H1 (cell line): ENCODE data around the gene C3orf20. TPM values are rescaled to one million over a fixed set of nuclear protein-coding genes. Genes with fewer than 3 reads are reported as not detected.

Source experiments
- CTCF ChIA-PET: fragments of 300-600 bp; sonication (Branson Sonifier 250); formaldehyde crosslinking; loops from one replicate; lab custom pipeline; 2021; ENCODE audit not compliant: partially characterized antibody; lab: Charles Lee
- POLR2A ChIA-PET: fragments of 300-600 bp; sonication (Branson Sonifier 250); formaldehyde crosslinking; loops from one replicate; lab custom pipeline; 2021; ENCODE audit warnings: inconsistent platforms; ENCODE audit not compliant: partially characterized antibody; lab: Charles Lee
- DNase-seq, 2 experiments: peaks; one replicate each; pipeline versions ENCODE4 v3.0.0 to v3.0.0-alpha.2; 2010 to 2022; ENCODE audit warnings: low spot score in 2 of 2, low read depth in 1 of 2, mixed read lengths in 1 of 2
- FAIRE-seq: peaks from 2 replicates; lab custom pipeline; 2011; peaks lifted over from hg19 to GRCh38; lab: Jason Lieb, UNC
- H2AFZ ChIP-seq: 2 replicates; pipeline ENCODE4 v1.8.1; 2012; ENCODE audit warnings: low read length, inconsistent platforms
- H2AK5ac ChIP-seq: 2 replicates; pipeline ENCODE4 v1.6.1; 2013; ENCODE audit warnings: low read depth, low read length
- H2BK120ac ChIP-seq: replicated peaks from 2 replicates; pipeline ENCODE3; 2013; ENCODE audit warnings: low read depth, low read length, inconsistent platforms
- H2BK12ac ChIP-seq: 2 replicates; pipeline ENCODE4 v1.6.1; 2013; ENCODE audit warnings: low read depth, low read length
- H2BK15ac ChIP-seq: 2 replicates; pipeline ENCODE4 v1.6.1; 2013; ENCODE audit warnings: low read length
- H2BK20ac ChIP-seq: 2 replicates; pipeline ENCODE4 v1.6.1; 2013; ENCODE audit warnings: low read length
- H2BK5ac ChIP-seq: 2 replicates; pipeline ENCODE4 v1.6.1; 2013; ENCODE audit warnings: low read depth, low read length
- H3K14ac ChIP-seq: 2 replicates; pipeline ENCODE4 v1.6.1; 2013; ENCODE audit warnings: inconsistent platforms; ENCODE audit not compliant: insufficient read length
- H3K18ac ChIP-seq: 2 replicates; pipeline ENCODE4 v1.6.1; 2013; ENCODE audit warnings: low read length; ENCODE audit errors: extremely low read depth
- H3K23ac ChIP-seq: 2 replicates; pipeline ENCODE4 v1.6.1; 2013; ENCODE audit warnings: inconsistent platforms; ENCODE audit not compliant: insufficient read length
- H3K23me2 ChIP-seq: 2 replicates; pipeline ENCODE4 v1.6.1; 2013; ENCODE audit warnings: low read depth, low read length
- H3K27ac ChIP-seq: 2 replicates; pipeline ENCODE4 v1.6.1; 2011; ENCODE audit warnings: low read depth, low read length, inconsistent platforms
- H3K27me3 ChIP-seq, 4 experiments: replicated peaks in 1 of 4; 1 replicate in 1 of 4; 2 replicates in 3 of 4; pipeline versions ENCODE4 v1.6.1 to v1.8.1; 2011 to 2013; ENCODE audit warnings: low read length in 3 of 4, mild to moderate bottlenecking in 3 of 4, inconsistent platforms in 2 of 4, mixed read lengths in 2 of 4, moderate library complexity in 1 of 4; ENCODE audit not compliant: control insufficient read depth in 3 of 4, insufficient read depth in 3 of 4; ENCODE audit errors: extremely low read depth in 1 of 4
- H3K36me3 ChIP-seq, 4 experiments: 2 replicates each; pipeline versions ENCODE4 v1.6.1 to v1.8.1; 2011 to 2013; ENCODE audit warnings: mild to moderate bottlenecking in 4 of 4, low read length in 3 of 4, moderate library complexity in 2 of 4, control low read depth in 1 of 4, inconsistent platforms in 1 of 4; ENCODE audit not compliant: insufficient read depth in 4 of 4, control insufficient read depth in 2 of 4
- H3K4ac ChIP-seq: replicated peaks from 2 replicates; pipeline ENCODE3; 2013; ENCODE audit warnings: low read length, low read depth, mixed read lengths, inconsistent platforms; ENCODE audit not compliant: insufficient read length
- H3K4me1 ChIP-seq, 4 experiments: replicated peaks in 1 of 4; 1 replicate in 1 of 4; 2 replicates in 3 of 4; pipeline versions ENCODE4 v1.6.1 to v1.8.1; 2011 to 2013; ENCODE audit warnings: low read length in 3 of 4, inconsistent platforms in 2 of 4, mixed read lengths in 1 of 4; ENCODE audit not compliant: insufficient read depth in 4 of 4, control insufficient read depth in 3 of 4
- H3K4me2 ChIP-seq, 2 experiments: 2 replicates each; pipeline versions ENCODE4 v1.6.1 to v1.8.1; 2011 to 2013; ENCODE audit warnings: low read depth in 2 of 2, low read length in 2 of 2, control low read depth in 1 of 2, inconsistent platforms in 1 of 2, mild to moderate bottlenecking in 1 of 2; ENCODE audit not compliant: insufficient read depth in 1 of 2
- H3K4me3 ChIP-seq, 4 experiments: fragments of 200-600, 300-600 bp in 1 of 4; sonication (generic), shearing (Covaris generic), sonication (Bioruptor Twin) in 1 of 4; 2 replicates each; pipeline versions ENCODE4 v1.5.1 to v1.8.1; 2011 to 2016; ENCODE audit warnings: low read length in 4 of 4, low read depth in 3 of 4, control low read depth in 2 of 4, inconsistent platforms in 2 of 4, mild to moderate bottlenecking in 2 of 4, mixed read lengths in 1 of 4, moderate library complexity in 1 of 4; ENCODE audit not compliant: insufficient read depth in 2 of 4; ENCODE audit errors: extremely low read depth in 1 of 4
- H3K56ac ChIP-seq: replicated peaks from 2 replicates; pipeline ENCODE3; 2013; ENCODE audit warnings: low read depth, mild to moderate bottlenecking, mixed read lengths, low read length, inconsistent platforms; ENCODE audit not compliant: insufficient read length
- H3K79me1 ChIP-seq: 2 replicates; pipeline ENCODE4 v1.6.1; 2013; ENCODE audit warnings: low read depth, low read length, control low read depth
- H3K79me2 ChIP-seq, 2 experiments: 2 replicates each; pipeline versions ENCODE4 v1.6.1 to v1.8.1; 2012 to 2013; ENCODE audit warnings: low read length in 2 of 2, mild to moderate bottlenecking in 2 of 2, inconsistent platforms in 1 of 2; ENCODE audit not compliant: insufficient read depth in 2 of 2, control insufficient read depth in 1 of 2
- H3K9ac ChIP-seq, 4 experiments: replicated peaks in 1 of 4; 1 replicate in 1 of 4; 2 replicates in 3 of 4; pipeline versions ENCODE4 v1.6.1 to v1.8.1; 2011 to 2013; ENCODE audit warnings: low read depth in 3 of 4, low read length in 3 of 4, control low read depth in 2 of 4, mild to moderate bottlenecking in 2 of 4, moderate library complexity in 2 of 4, inconsistent platforms in 1 of 4; ENCODE audit errors: extremely low read depth in 1 of 4
- H3K9me3 ChIP-seq, 2 experiments: 2 replicates each; pipeline versions ENCODE4 v1.6.1 to v1.8.1; 2012 to 2013; ENCODE audit warnings: mild to moderate bottlenecking in 2 of 2, moderate library complexity in 2 of 2, control low read depth in 1 of 2, inconsistent platforms in 1 of 2, low read depth in 1 of 2, low read length in 1 of 2, mixed read lengths in 1 of 2; ENCODE audit not compliant: insufficient read depth in 2 of 2
- H4K20me1 ChIP-seq, 2 experiments: replicated peaks in 1 of 2; 2 replicates each; pipeline versions ENCODE3 to v1.8.1; 2011 to 2013; ENCODE audit warnings: inconsistent platforms in 2 of 2, low read length in 2 of 2, mild to moderate bottlenecking in 1 of 2; ENCODE audit not compliant: insufficient read depth in 2 of 2, control insufficient read depth in 1 of 2
- H4K5ac ChIP-seq: 2 replicates; pipeline ENCODE4 v1.6.1; 2013; ENCODE audit warnings: low read length, low read depth, mixed read lengths, inconsistent platforms; ENCODE audit not compliant: insufficient read length
- H4K8ac ChIP-seq: 2 replicates; pipeline ENCODE4 v1.8.0; 2013; ENCODE audit warnings: mild to moderate bottlenecking, moderate library complexity, low read length, inconsistent platforms; ENCODE audit not compliant: insufficient read depth; ENCODE audit errors: extremely low read depth
- H4K91ac ChIP-seq: replicated peaks from 2 replicates; pipeline ENCODE3; 2013; ENCODE audit warnings: low read length, mixed read lengths, inconsistent platforms; ENCODE audit not compliant: insufficient read length
- BACH1 ChIP-seq: IDR thresholded peaks from 2 replicates; pipeline ENCODE4 v1.6.1; 2012; ENCODE audit warnings: low read length, improper control_type of control experiment
- CHD1 ChIP-seq: IDR thresholded peaks from 2 replicates; pipeline ENCODE4 v1.6.1; 2012; ENCODE audit warnings: low read depth, low read length, improper control_type of control experiment
- HDAC2 ChIP-seq, 2 experiments: fragments of 300-600 bp in 1 of 2; sonication (generic) in 1 of 2; IDR thresholded peaks; 2 replicates each; pipeline ENCODE4 v1.6.1; 2011 to 2012; ENCODE audit warnings: low read depth in 2 of 2, low read length in 2 of 2, mild to moderate bottlenecking in 2 of 2, moderate library complexity in 2 of 2, borderline replicate concordance in 1 of 2, inconsistent platforms in 1 of 2
- JUN ChIP-seq: IDR thresholded peaks from 2 replicates; pipeline ENCODE4 v1.6.1; 2011; ENCODE audit warnings: low read depth, mild to moderate bottlenecking, improper control_type of control experiment, low read length
- JUND ChIP-seq: IDR thresholded peaks from 2 replicates; pipeline ENCODE4 v1.6.1; 2011; ENCODE audit warnings: mild to moderate bottlenecking, improper control_type of control experiment, low read length
- POLR2AphosphoS5 ChIP-seq: IDR thresholded peaks from 2 replicates; pipeline ENCODE4 v1.6.1; 2011; ENCODE audit warnings: low read depth, low read length
- TEAD4 ChIP-seq: IDR thresholded peaks from 2 replicates; pipeline ENCODE4 v1.6.1; 2012; ENCODE audit warnings: low read depth, low read length, inconsistent platforms, mixed read lengths
- ZNF274 ChIP-seq: IDR thresholded peaks from 2 replicates; pipeline ENCODE4 v1.7.0; 2012; ENCODE audit warnings: low read length, borderline replicate concordance; ENCODE audit errors: extremely low read depth
- WGBS, 2 experiments: shearing (Covaris generic) in 1 of 2; methylation state at CpG; one replicate each; pipeline versions ENCODE4 v1.1.6 to v1.1.7; 2013 to 2015; ENCODE audit warnings: low lambda C conversion rate in 2 of 2, mixed read lengths in 2 of 2, inconsistent platforms in 1 of 2, low coverage in 1 of 2, missing lambda C conversion rate in 1 of 2; ENCODE audit not compliant: insufficient replicate concordance in 2 of 2, insufficient coverage in 1 of 2, insufficient read length in 1 of 2; ENCODE audit errors: extremely low coverage in 1 of 2, missing lambda C conversion rate in 1 of 2; 5-methylcytosine and 5-hydroxymethylcytosine counted together
- polyA plus RNA-seq, 7 experiments: library from polyadenylated mRNA; depleted of rRNA in 3 of 7; stranded (reverse) in 5 of 7; unstranded in 2 of 7; fragments of >200 nt in 5 of 7; fragments of 200-250 nt in 2 of 7; gene quantifications; 1 replicate in 5 of 7; 2 replicates in 1 of 7; 4 replicates in 1 of 7; pipeline versions ENCODE4 v1.2.1 to v1.2.3, GENCODE V29; 2011 to 2013; ENCODE audit warnings: missing spikeins in 2 of 7, mixed read lengths in 2 of 7
- total RNA-seq: library from RNA; stranded (reverse); fragmentation: NEBNext Ultra II Directional; extraction: Animal tissue kit (Norgen Biotek cat#: 25700); gene quantifications from 2 replicates; pipeline ENCODE4 v1.2.1, GENCODE V29; 2021
- TF ChIP-seq, protein P1 (sequence below): IDR thresholded peaks from 2 replicates; pipeline ENCODE4 v1.6.1; 2012; ENCODE audit warnings: inconsistent platforms

The C3orf20 gene
- total and polyA plus RNA-seq, 2 of the 8 experiments (the other 6 are each of a cell fraction or from before 2014, with no cell fraction given) = not detected

DNA sequence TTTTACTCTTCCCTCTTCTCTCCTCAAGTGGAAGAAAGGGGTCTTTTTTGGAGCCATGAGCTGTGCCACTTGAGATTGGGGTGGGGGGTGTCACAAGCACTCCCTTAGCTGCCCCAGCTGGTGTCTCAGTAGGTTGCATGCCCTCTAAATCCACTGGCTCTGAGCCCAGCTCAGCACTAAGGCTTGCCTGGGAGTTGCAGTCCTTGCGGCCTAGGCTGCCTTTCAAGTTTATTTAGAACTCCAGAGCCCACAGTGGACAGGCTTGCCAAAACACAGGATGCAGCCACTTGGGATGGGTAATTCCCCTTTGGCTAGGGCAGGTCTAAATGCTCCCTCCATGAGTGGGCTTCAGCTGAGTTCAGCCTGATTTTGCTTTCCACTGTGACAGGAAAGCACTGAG lies 24.7 kb downstream of the C3orf20 start:
- H3K23ac ChIP-seq = no peak overlapping the region
- no peaks in the 10 kb centered on the region for H3K27me3 ChIP-seq
- DNase-seq (peak in 1 of 2 experiments; percentile 22), FAIRE-seq (no peak)
- no peaks in the 10 kb centered on the region for H3K23me2 ChIP-seq
- H3K4ac ChIP-seq = no peak overlapping the region
- H3K4me2 ChIP-seq = no peak overlapping the region
- POLR2A ChIA-PET = no interaction called here
- H2BK12ac ChIP-seq = no peak overlapping the region
- no peak overlapping the region for H2BK15ac ChIP-seq
- no peaks in the 10 kb centered on the region for H3K36me3 ChIP-seq
- no peak overlapping the region for H4K5ac ChIP-seq
- H3K9ac ChIP-seq = no peak overlapping the region
- H3K27ac ChIP-seq = no peak overlapping the region
- H4K8ac ChIP-seq = no peak overlapping the region
- no peak overlapping the region for H3K14ac ChIP-seq
- CTCF ChIA-PET = interaction anchor here (1.0 to 1.4 kb wide), 2 partner anchors 221 to 227 kb away, joined by 3 to 6 read pairs; no protein-coding TSS in a partner anchor
- no peak overlapping the region for H4K91ac ChIP-seq
- H3K4me3 ChIP-seq = no peak overlapping the region
- no peaks in the 10 kb centered on the region for H3K79me1 ChIP-seq
- TF ChIP-seq, protein P1, sequence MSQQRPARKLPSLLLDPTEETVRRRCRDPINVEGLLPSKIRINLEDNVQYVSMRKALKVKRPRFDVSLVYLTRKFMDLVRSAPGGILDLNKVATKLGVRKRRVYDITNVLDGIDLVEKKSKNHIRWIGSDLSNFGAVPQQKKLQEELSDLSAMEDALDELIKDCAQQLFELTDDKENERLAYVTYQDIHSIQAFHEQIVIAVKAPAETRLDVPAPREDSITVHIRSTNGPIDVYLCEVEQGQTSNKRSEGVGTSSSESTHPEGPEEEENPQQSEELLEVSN = no peak
- no peak for TF ChIP-seq JUN
- TF ChIP-seq ZNF274 = no peak
- no peak for TF ChIP-seq TEAD4
- no peak for TF ChIP-seq HDAC2 (IDR thresholded peaks at IDR 0.05; ENCODE audit: borderline replicate concordance in 1 of 2, low read depth in 2 of 2, low read length in 2 of 2)
- TF ChIP-seq JUND = no peak
- no peak for TF ChIP-seq POLR2AphosphoS5
- TF ChIP-seq BACH1 = no peak
- TF ChIP-seq CHD1 = no peak
- H4K20me1 ChIP-seq = no peaks in the 10 kb centered on the region
- no peak overlapping the region for H3K18ac ChIP-seq
- no peak overlapping the region for H2BK120ac ChIP-seq
- WGBS, 2 experiments = 86% methylated on average over 1 of the region's 1 CpG; no CpG with 5 or more reads in 1 of the 2 experiments
- no peak overlapping the region for H3K56ac ChIP-seq
- H2BK5ac ChIP-seq = no peak overlapping the region
- H3K79me2 ChIP-seq = no peaks in the 10 kb centered on the region
- no peaks in the 10 kb centered on the region for H3K4me1 ChIP-seq
- no peak overlapping the region for H2AFZ ChIP-seq
- no peak overlapping the region for H2AK5ac ChIP-seq
- no peak overlapping the region for H2BK20ac ChIP-seq
- no peaks in the 10 kb centered on the region for H3K9me3 ChIP-seq
